Astrocyte (in vitro differentiated cells and primary cell): ENCODE results near the gene PPP2R3B. TPM values are rescaled to one million over a fixed set of nuclear protein-coding genes. Genes with fewer than 3 reads are reported as not detected.
"Not testable (repeated sequence)": the region's sequence is repeated elsewhere in the genome, so short reads cannot be mapped to it uniquely, and the experiment has no call there.

Experiments used
- DNase-seq: peaks from one replicate; pipeline ENCODE4 v3.0.0-alpha.2; 2010; ENCODE audit warnings: low read depth
- FAIRE-seq: peaks from 2 replicates; lab custom pipeline; 2011; peaks lifted over from hg19 to GRCh38; lab: Jason Lieb, UNC
- H2AFZ ChIP-seq: 2 replicates; pipeline ENCODE4 v1.6.0; 2012; ENCODE audit warnings: low read depth, low read length, inconsistent platforms
- H3K27ac ChIP-seq: 2 replicates; pipeline ENCODE4 v1.5.1; 2011; ENCODE audit warnings: low read depth, low read length, inconsistent platforms
- H3K27me3 ChIP-seq: 2 replicates; pipeline ENCODE4 v1.6.0; 2011; ENCODE audit warnings: low read length, inconsistent platforms; ENCODE audit not compliant: insufficient read depth
- H3K36me3 ChIP-seq: 2 replicates; pipeline ENCODE4 v1.5.1; 2011; ENCODE audit warnings: low read length, inconsistent platforms; ENCODE audit not compliant: insufficient read depth
- H3K4me1 ChIP-seq: 2 replicates; pipeline ENCODE4 v1.5.1; 2011; ENCODE audit warnings: low read length, inconsistent platforms; ENCODE audit not compliant: insufficient read depth
- H3K4me2 ChIP-seq: 2 replicates; pipeline ENCODE4 v1.6.0; 2012; ENCODE audit warnings: low read length, inconsistent platforms
- H3K4me3 ChIP-seq: 2 replicates; pipeline ENCODE4 v1.5.1; 2011; ENCODE audit warnings: low read depth, mild to moderate bottlenecking, low read length, inconsistent platforms; ENCODE audit not compliant: insufficient read depth
- H3K79me2 ChIP-seq: 2 replicates; pipeline ENCODE4 v1.6.0; 2012; ENCODE audit warnings: mild to moderate bottlenecking, low read length, inconsistent platforms; ENCODE audit not compliant: insufficient read depth
- H3K9ac ChIP-seq: 2 replicates; pipeline ENCODE4 v1.6.0; 2012; ENCODE audit warnings: mild to moderate bottlenecking, low read length, inconsistent platforms
- H3K9me3 ChIP-seq: 2 replicates; pipeline ENCODE4 v1.5.1; 2012; ENCODE audit warnings: low read depth, mild to moderate bottlenecking, low read length, inconsistent platforms; ENCODE audit not compliant: insufficient read depth
- H4K20me1 ChIP-seq: 2 replicates; pipeline ENCODE4 v1.6.0; 2012; ENCODE audit warnings: low read length, inconsistent platforms; ENCODE audit not compliant: insufficient read depth
- H3K27ac Mint-ChIP-seq: one replicate; pipeline ENCODE4 v1.8.0; 2021; ENCODE audit warnings: mild to moderate bottlenecking, mixed read lengths; ENCODE audit not compliant: unreplicated experiment
- H3K27me3 Mint-ChIP-seq: one replicate; pipeline ENCODE4 v1.8.0; 2021; ENCODE audit warnings: low read depth, mixed read lengths; ENCODE audit not compliant: unreplicated experiment
- H3K36me3 Mint-ChIP-seq: one replicate; pipeline ENCODE4 v1.8.0; 2021; ENCODE audit warnings: low read depth, mixed read lengths; ENCODE audit not compliant: unreplicated experiment
- H3K4me1 Mint-ChIP-seq: one replicate; pipeline ENCODE4 v1.8.0; 2021; ENCODE audit warnings: low read depth, mixed read lengths; ENCODE audit not compliant: unreplicated experiment
- H3K4me3 Mint-ChIP-seq: one replicate; pipeline ENCODE4 v1.8.0; 2021; ENCODE audit warnings: mild to moderate bottlenecking, moderate library complexity, mixed read lengths; ENCODE audit not compliant: unreplicated experiment
- H3K9me3 Mint-ChIP-seq: one replicate; pipeline ENCODE4 v1.8.0; 2021; ENCODE audit warnings: mild to moderate bottlenecking, mixed read lengths; ENCODE audit not compliant: unreplicated experiment
- CTCF ChIP-seq: IDR thresholded peaks from 2 replicates; pipeline ENCODE4 v1.5.1; 2011; ENCODE audit warnings: low read depth, mild to moderate bottlenecking, inconsistent platforms, low read length, moderate library complexity; ENCODE audit not compliant: insufficient read depth
- EZH2 ChIP-seq: IDR thresholded peaks from 2 replicates; pipeline ENCODE4 v1.6.1; 2012; ENCODE audit warnings: mild to moderate bottlenecking, low read length, inconsistent platforms; ENCODE audit not compliant: insufficient read depth
- total RNA-seq: library from RNA; stranded (reverse); gene quantifications from 2 replicates; pipeline ENCODE4 v1.2.1, GENCODE V29; 2021

PPP2R3B gene
- total RNA-seq, 1 donor from 2014 or later, result 44.7 TPM

GRCh38 chrX:434946-435345, 48.2 kb upstream of the PPP2R3B start:
- H4K20me1 ChIP-seq, result no peaks in the 10 kb centered on the region
- no peaks in the 10 kb centered on the region for H3K79me2 ChIP-seq
- no peak for FAIRE-seq
- no peaks in the 10 kb centered on the region for H3K36me3 ChIP-seq
- no peak overlapping the region for H3K4me2 ChIP-seq
- peaks cover 30% of the 10 kb centered on the region for H3K9me3 Mint-ChIP-seq
- H3K9ac ChIP-seq, result no peak overlapping the region
- no peaks in the 10 kb centered on the region for H3K27me3 Mint-ChIP-seq
- no peaks in the 10 kb centered on the region for H3K27me3 ChIP-seq
- no peaks in the 10 kb centered on the region for H3K4me1 ChIP-seq
- no peak overlapping the region for H3K4me3 ChIP-seq
- H3K27ac ChIP-seq, result no peak overlapping the region
- no peak overlapping the region for H2AFZ ChIP-seq
- H3K27ac Mint-ChIP-seq, result no peak overlapping the region
- H3K4me1 Mint-ChIP-seq, result no peaks in the 10 kb centered on the region
- no peaks in the 10 kb centered on the region for H3K36me3 Mint-ChIP-seq
- DNase-seq, result no peak
- no peaks in the 10 kb centered on the region for H3K9me3 ChIP-seq
- no peak for TF ChIP-seq CTCF
- no peak for TF ChIP-seq EZH2
- no peak overlapping the region for H3K4me3 Mint-ChIP-seq

DNA sequence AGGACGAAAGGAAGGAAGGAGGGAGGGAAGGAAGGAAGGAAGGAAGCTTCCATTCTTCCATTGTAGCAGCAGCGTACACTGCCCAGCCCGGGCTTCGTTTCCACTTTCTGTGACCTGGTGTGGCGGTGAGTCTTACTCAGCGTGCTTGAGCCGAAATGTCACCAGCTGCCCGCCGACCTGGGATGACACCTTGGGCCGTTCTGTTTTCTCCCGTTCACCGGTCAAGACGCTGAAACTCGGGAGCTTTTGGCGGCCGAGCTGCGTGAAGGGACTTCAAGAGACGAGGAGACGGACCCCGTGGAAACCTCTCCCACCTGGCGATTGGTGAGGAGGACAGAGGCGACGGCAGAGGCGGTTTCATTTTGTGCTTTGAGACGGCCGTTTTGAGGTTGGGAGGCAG, 47.1 kb upstream of the PPP2R3B start:
- Histone ChIP-seq H3K27me3 (no peaks in the 10 kb centered on the region), H3K79me2 (no peaks in the 10 kb centered on the region), H3K4me1 (no peaks in the 10 kb centered on the region), H3K9me3 (no peaks in the 10 kb centered on the region), H3K9ac (no peak overlapping the region), H2AFZ (no peak overlapping the region), H3K4me3 (no peak overlapping the region), H3K36me3 (no peaks in the 10 kb centered on the region), H3K27ac (no peak overlapping the region), H4K20me1 (no peaks in the 10 kb centered on the region), H3K4me2 (no peak overlapping the region)
- Mint-ChIP-seq H3K9me3 (peaks cover 29% of the 10 kb centered on the region), H3K27ac (no peak overlapping the region), H3K4me1 (no peaks in the 10 kb centered on the region), H3K36me3 (no peaks in the 10 kb centered on the region), H3K4me3 (no peak overlapping the region), H3K27me3 (no peaks in the 10 kb centered on the region)
- FAIRE-seq (no peak), DNase-seq (no peak)
- TF ChIP-seq EZH2 (no peak), CTCF (no peak)

DNA sequence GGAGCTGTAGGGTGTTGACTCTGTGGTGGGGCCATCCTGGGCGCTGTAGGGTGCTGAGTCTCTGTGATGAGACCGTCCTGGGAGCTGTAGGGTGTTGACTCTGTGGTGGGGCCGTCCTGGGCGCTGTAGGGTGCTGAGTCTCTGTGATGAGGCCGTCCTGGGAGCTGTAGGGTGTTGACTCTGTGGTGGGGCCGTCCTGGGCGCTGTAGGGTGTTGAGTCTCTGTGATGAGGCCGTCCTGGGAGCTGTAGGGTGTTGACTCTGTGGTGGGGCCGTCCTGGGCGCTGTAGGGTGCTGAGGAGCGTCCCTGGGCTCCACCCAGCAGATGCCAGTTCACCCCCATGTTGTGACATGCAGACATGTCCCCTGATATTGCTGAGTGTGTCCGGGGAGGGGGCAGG, 46.0 kb upstream of the PPP2R3B start:
- H3K4me3 ChIP-seq, H3K9ac ChIP-seq, H3K36me3 Mint-ChIP-seq, H4K20me1 ChIP-seq, H3K79me2 ChIP-seq, H3K36me3 ChIP-seq, H3K4me3 Mint-ChIP-seq, H3K27ac ChIP-seq, H3K27ac Mint-ChIP-seq, H3K27me3 ChIP-seq, H2AFZ ChIP-seq, H3K4me2 ChIP-seq, H3K4me1 Mint-ChIP-seq, FAIRE-seq, H3K4me1 ChIP-seq, H3K9me3 ChIP-seq, H3K27me3 Mint-ChIP-seq, DNase-seq: not testable (repeated sequence)
- H3K9me3 Mint-ChIP-seq, result peaks cover 30% of the 10 kb centered on the region
